Lung (tissue), 12 donors: ENCODE measurements around the gene PPIL1. TPM values are rescaled to one million over a fixed set of nuclear protein-coding genes. Genes with fewer than 3 reads are reported as not detected.

Experiments
- ATAC-seq: fragments of 200-7000 bp; cut with Tn5 transposase; one replicate; pipeline ENCODE4 v1.9.1; 2020; ENCODE audit warnings: moderate number of reproducible peaks; ENCODE audit not compliant: insufficient read depth, low FRiP score
- DNase-seq, 3 donors: peaks; one replicate each; pipeline ENCODE4 v3.0.0-alpha.2; 2013 to 2017
- H3K27ac ChIP-seq, 2 donors: one replicate each; pipeline ENCODE4 v1.5.1; 2013; ENCODE audit warnings: mild to moderate bottlenecking in 2 of 2, moderate library complexity in 2 of 2, control low read depth in 1 of 2, inconsistent platforms in 1 of 2, low read depth in 1 of 2, low read length in 1 of 2
- H3K27me3 ChIP-seq, 3 donors: one replicate each; pipeline ENCODE4 v1.5.1; 2013; ENCODE audit warnings: low read length in 2 of 3; ENCODE audit not compliant: control insufficient read depth in 3 of 3, insufficient read depth in 3 of 3
- H3K36me3 ChIP-seq, 4 donors: one replicate each; pipeline ENCODE4 v1.5.1; 2013; ENCODE audit warnings: low read length in 4 of 4, mild to moderate bottlenecking in 1 of 4, moderate library complexity in 1 of 4; ENCODE audit not compliant: control insufficient read depth in 4 of 4, insufficient read depth in 4 of 4
- H3K4me1 ChIP-seq, 5 donors: one replicate each; pipeline ENCODE4 v1.5.1; 2013; ENCODE audit warnings: low read length in 5 of 5, mild to moderate bottlenecking in 2 of 5, moderate library complexity in 1 of 5; ENCODE audit not compliant: control insufficient read depth in 5 of 5, insufficient read depth in 5 of 5
- H3K4me3 ChIP-seq: one replicate; pipeline ENCODE4 v1.5.1; 2013; ENCODE audit warnings: mild to moderate bottlenecking, control low read depth, moderate library complexity
- H3K9ac ChIP-seq, 2 donors: one replicate each; pipeline ENCODE4 v1.5.1; 2013; ENCODE audit warnings: low read length in 2 of 2, control low read depth in 1 of 2; ENCODE audit not compliant: insufficient read depth in 1 of 2
- H3K9me3 ChIP-seq, 4 donors: one replicate each; pipeline ENCODE4 v1.5.1; 2013; ENCODE audit warnings: low read length in 3 of 4, mild to moderate bottlenecking in 1 of 4, moderate library complexity in 1 of 4; ENCODE audit not compliant: control insufficient read depth in 4 of 4, insufficient read depth in 3 of 4
- CTCF ChIP-seq: IDR thresholded peaks from 2 replicates; pipeline ENCODE4 v1.5.1; 2012; ENCODE audit warnings: mild to moderate bottlenecking; ENCODE audit errors: control extremely low read depth, extremely low read depth
- WGBS, 2 donors: extraction: QIAGEN DNeasy Blood & Tissue Kit; methylation state at CpG; one replicate each; pipeline ENCODE4 v1.1.7; 2013; 5-methylcytosine and 5-hydroxymethylcytosine counted together
- polyA plus RNA-seq, 2 donors: library from polyadenylated mRNA; stranded (reverse); fragments of 200-250 nt; gene quantifications; one replicate each; pipeline ENCODE4 v1.2.1, GENCODE V29; 2013
- total RNA-seq, 2 donors: library from RNA; depleted of rRNA in 1 of 2; stranded (reverse); fragments of >200 nt in 1 of 2; gene quantifications; one replicate each; pipeline ENCODE4 v1.2.1, GENCODE V29; 2014 to 2021
- donor health status: control.
- donor health status: control.
- donor health status: Bipolar disorder and iron deficiency.
- donor health status: healthy.
- donor health status: DM: yes; HTN: yes; CAD: no.

PPIL1 gene
- total and polyA plus RNA-seq, 4 donors, result 12.3 to 30.2 (median 20.1) TPM

- TF ChIP-seq CTCF, result no peak
- H3K9me3 ChIP-seq, result no peaks in the 10 kb centered on the region
- peak overlapping the region; percentile 83 to 89 for H3K27ac ChIP-seq
- WGBS, 2 donors, result 14 to 19% methylated on average over 11 of the region's 11 CpGs
- H3K4me1 ChIP-seq, result peaks cover 2 to 18% (median 7%) of the 10 kb centered on the region in 5 donors
- peaks cover 0 to 8% (median 5%) of the 10 kb centered on the region in 4 donors for H3K36me3 ChIP-seq
- H3K9ac ChIP-seq, result peak overlapping the region; percentile 72 to 85
- peak in 1 of 3 donors; percentile 43 for DNase-seq
- H3K4me3 ChIP-seq, result peak overlapping the region; percentile 89
- no peak for ATAC-seq
- no peaks in the 10 kb centered on the region for H3K27me3 ChIP-seq
Observed at GRCh38 chr6:36873612-36874442, 776 bp downstream of the PPIL1 start.

- ATAC-seq, result no peak
Observed at GRCh38 chr6:36873115-36873514, 1.5 kb downstream of the PPIL1 start.

GRCh38 chr6:36871686-36872085, 2.9 kb downstream of the PPIL1 start:
- ATAC-seq (no peak), DNase-seq (no peak)
- peaks cover 2 to 18% (median 9%) of the 10 kb centered on the region in 5 donors for H3K4me1 ChIP-seq
- H3K4me3 ChIP-seq, result no peak overlapping the region
- no peak for TF ChIP-seq CTCF
- peaks cover 0 to 12% (median 6%) of the 10 kb centered on the region in 4 donors for H3K36me3 ChIP-seq
- H3K9me3 ChIP-seq, result no peaks in the 10 kb centered on the region
- 91 to 94% methylated on average over 3 of the region's 3 CpGs for WGBS, 2 donors
- H3K27ac ChIP-seq, result no peak overlapping the region
- no peaks in the 10 kb centered on the region for H3K27me3 ChIP-seq
- no peak overlapping the region for H3K9ac ChIP-seq

More at GRCh38 chr6:36873115-36873514, 1.5 kb downstream of the PPIL1 start:
- Histone ChIP-seq H3K27ac (no peak overlapping the region), H3K9ac (no peak overlapping the region), H3K27me3 (no peaks in the 10 kb centered on the region), H3K4me3 (no peak overlapping the region), H3K36me3 (peaks cover 0 to 8% (median 5%) of the 10 kb centered on the region in 4 donors), H3K4me1 (peaks cover 2 to 18% (median 7%) of the 10 kb centered on the region in 5 donors), H3K9me3 (no peaks in the 10 kb centered on the region)
- no peak for TF ChIP-seq CTCF
- no peak for DNase-seq
- WGBS, 2 donors, result 91 to 92% methylated on average over 1 of the region's 1 CpG
